SKM-1 treated with dmso at 0.1 percent for 144 hours (cell line): ENCODE data around the gene RFX5.
"Not testable (repeated sequence)": the region's sequence is repeated elsewhere in the genome, so short reads cannot be mapped to it uniquely, and the experiment has no call there.

ENCODE experiments used
- DNase-seq: peaks from one replicate; lab custom pipeline; 2025; ENCODE audit not compliant: unreplicated experiment; lab: John Stamatoyannopoulos, UW

Gene RFX5

DNA sequence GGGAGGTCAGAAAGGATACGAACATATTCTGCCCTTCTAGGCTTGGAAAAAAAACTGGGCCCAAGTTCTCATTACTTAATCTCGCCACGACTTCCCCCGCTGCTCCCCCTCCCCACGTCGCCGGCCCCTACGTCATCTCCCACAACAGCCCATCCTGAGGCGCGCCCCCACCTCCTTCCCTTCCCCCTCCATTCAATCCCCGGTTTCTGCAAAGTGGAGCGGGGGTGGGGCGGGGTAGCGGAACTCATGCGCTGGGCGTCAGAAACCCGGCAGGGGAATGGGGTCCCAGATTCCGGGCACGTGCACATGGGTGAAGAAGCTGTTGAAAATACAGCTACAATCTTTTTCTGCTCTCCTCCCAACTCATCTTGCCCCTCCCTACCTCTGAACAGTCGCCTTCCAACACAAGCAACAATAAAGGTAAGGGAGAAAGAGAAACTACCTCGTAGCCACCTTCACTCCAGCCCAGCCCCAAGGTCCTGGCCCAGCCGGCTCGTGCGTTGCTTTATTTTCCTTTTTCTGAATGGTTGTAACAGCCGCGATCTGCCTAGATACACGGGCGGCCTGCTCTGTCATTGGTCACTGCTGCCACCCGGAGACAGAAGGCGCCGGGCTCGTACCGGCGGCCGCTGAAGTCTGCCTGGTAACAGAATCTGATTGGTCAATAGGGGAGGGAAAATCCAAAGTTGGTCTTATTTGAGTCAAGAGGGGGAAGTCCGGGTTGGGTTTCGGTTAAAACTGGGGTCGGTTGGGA is at the start of gene RFX5:
RFX5 (minus strand) TSS at position 484 of the 754 bp plus-strand sequence. CDS start 932 bp downstream, outside the sequence.
- peak; percentile 100 for DNase-seq

DNA sequence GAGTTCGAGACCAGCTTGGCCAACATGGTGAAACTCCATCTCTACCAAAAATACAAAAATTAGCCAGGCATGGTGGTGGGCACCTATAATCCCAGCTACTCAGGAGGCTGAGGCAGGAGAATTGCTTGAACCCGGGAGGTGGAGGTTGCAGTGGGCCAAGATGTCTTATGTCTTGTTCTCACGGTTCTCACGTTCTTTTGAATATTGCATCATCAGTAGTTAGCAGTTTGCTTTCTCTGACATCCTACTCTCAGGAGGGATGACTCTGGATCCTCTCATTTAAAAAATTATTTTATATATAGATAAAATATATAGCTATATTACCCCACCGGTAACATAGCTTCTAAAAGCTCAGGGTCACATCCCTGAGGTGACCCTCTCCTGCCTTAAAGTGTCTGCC is 49.2 kb upstream of the RFX5 start:
- not testable (repeated sequence) for DNase-seq

GRCh38 chr1:151393583-151393982 is 46.5 kb upstream of the RFX5 start:
- no peak for DNase-seq

DNA sequence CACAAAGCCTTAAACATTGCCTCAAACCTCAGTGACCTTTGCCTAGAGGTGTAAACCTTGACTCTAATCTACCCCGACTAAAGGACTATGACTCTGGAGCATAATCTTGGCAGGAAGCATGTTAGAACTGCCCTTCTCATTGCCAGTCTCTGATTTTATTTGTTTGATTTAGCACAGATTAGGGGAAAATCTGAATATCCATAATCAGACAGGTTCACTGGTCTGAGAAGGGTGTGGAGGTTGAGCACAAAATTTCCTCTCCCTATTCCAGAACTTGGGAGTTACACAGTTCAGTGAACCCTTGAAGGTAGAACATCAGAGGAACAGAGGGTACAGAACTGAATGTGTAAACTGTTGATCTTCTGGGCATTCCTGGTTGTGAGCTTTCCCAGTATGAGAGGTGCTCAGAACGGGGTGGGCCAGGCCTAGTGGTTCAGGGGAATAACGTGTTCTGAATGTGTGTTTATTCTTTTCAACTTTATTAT is 44.1 kb upstream of the RFX5 start:
- no peak for DNase-seq

DNA sequence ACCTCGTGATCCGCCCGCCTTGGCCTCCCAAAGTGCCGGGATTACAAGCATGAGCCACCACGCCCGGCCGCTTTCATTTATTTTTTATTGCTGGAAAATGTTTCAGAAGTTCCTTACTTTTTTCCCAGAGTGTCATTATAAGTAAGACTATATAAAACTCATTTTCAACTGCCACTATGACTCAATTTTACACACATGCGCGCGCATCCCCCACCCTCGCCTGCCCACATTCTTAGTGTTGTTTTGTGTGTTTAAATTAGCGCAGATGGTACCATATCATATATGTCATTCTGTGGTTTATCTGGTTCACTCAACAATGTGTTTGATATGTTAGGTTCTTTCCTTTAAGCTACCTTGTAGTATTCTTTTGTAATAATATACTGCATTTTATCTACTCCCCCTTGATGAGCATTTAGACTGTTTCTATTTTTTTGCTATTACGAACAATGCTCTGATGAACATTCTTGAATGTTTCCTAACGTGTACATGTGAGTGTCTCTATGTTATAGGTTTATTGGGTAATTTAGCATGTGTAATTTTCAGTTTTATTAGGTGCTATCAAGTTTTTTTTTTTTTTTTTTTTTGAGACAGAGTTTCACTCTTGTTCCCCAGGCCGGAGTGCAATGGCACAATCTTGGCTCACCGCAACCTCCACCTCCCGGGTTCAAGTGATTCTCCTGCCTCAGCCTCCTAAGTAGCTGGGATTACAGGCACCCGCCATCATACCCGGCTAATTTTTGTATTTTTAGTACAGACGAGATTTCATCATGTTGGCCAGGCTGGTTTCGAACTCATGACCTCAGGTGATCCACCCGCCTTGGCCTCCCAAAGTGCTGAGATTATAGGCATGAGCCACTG is 43.4 kb upstream of the RFX5 start:
- not testable (repeated sequence) for DNase-seq

DNA sequence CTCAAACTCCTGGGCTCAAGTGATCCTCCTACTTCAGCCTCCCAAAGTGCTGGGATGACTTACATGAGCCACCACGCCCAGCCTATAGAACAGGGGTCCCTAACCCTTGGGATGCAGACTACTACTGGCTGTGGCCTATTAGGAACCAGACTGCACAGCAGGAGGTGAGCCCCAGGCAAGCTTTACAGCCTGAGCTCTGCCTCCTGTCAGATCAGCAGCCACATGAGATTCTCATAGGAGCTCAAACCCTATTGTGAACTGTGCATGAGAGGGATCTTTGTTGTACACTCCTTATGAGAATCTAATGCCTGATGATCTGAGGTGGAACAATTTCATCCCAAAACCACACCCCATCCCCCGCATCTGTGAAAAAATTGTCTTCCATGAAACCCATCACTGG is 39.0 kb upstream of the RFX5 start:
- no peak for DNase-seq

- DNase-seq = no peak
These were observed 37.5 kb upstream of the RFX5 start for GRCh38 chr1:151384584-151384983.

DNA sequence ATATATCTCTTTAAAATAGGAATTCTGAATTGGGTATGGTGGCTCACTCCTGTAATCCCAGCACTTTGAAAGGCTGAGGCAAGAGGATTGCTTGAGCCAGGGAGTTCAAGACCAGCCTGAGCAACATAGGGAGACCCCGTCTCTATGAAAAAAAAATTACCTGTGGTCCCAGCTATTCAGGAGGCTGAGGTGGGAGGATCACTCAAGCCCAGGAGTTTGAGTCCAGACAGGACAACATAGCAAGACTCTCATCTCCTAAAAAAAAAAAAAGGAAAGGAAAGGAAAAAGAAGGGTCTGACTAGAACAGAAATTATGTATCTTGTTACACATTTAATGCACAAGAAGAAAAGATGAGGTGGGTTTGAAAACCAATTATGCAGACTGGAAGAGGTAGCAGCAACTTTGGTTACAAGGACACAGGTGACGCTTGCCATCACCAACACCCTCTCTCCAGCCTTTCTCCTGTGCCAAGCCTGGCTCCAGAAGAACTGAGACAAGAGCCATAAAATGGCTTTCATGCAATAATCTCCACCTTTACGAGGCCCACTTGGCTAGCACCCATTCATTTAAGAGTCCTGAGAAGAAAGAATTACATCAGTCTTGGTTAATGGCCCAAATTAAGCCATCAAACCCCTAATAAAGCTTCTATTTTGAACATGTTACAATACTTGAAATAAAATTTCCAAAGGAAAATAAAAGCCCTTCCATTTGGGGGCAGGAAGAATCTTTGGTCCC is 30.3 kb upstream of the RFX5 start:
- no peak for DNase-seq

DNA sequence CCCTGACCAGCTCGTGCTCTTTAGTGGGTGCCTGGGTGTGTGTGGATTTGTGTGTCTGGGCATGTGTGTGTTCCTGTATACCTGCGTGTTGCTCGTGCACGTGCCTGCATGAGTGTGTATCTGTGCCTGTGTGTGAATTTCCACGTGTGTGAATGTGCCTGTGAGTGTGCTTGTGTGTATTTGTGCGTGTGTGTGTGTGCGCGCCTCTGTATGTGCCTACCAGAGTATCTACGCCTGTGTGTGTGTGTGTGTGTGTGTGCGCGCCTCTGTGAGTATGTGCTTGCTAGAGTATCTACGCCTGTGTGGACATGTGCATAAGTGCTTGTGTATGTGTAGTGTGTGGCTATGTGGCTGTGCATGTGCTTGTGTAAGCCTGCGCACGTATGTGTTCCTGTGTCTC is 26.1 kb upstream of the RFX5 start:
- DNase-seq = no peak

DNA sequence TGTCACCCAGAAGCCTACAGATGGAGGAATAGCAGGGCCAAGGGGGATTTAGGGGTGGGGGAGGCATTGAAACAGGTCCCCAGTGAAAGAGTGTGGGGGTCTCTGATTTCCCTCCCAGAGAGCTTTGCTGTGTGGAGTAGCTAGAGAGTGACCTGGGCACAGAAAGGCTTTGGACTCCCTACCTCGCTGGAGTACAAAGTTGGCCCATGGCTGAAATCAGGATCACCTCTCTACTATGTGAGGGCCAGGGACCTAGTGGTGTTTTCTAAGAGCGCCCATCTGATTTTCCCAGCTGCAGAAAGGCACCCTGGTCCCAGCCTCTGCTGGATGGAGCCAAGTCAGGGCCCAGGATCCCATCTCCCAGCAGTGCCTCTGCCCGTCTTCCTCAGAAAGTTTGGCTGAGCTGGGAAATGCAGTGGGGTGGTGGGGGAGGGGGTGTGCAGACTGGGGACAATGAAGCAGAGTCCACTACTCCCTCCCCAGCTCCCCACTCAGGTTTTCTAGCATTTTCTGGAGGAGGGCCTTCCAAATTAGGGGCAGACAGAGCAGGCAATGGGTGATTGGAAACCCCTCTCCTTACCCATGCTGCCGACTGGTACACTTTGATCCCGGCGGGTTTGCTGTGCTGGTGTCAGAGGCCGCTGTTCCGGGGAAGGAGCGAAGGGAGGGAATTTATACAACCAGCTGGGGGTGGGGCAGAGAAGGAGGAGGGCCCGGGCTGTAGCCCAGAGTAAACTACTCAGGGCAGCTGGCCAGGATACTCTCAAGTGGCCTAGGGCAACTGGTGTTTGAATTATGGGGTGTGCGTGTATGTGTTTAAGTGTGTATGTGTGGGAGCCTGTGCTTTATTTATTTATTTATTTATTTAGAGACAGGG is 25.2 kb upstream of the RFX5 start, which contains the start of gene SELENBP1:
SELENBP1 (minus strand) TSS at position 648 of the 877 bp plus-strand sequence; CDS start at position 584, 64 bp downstream.
- DNase-seq = no peak

- no peak for DNase-seq
These were observed 24.5 kb upstream of the RFX5 start for GRCh38 chr1:151371370-151372057.

DNA sequence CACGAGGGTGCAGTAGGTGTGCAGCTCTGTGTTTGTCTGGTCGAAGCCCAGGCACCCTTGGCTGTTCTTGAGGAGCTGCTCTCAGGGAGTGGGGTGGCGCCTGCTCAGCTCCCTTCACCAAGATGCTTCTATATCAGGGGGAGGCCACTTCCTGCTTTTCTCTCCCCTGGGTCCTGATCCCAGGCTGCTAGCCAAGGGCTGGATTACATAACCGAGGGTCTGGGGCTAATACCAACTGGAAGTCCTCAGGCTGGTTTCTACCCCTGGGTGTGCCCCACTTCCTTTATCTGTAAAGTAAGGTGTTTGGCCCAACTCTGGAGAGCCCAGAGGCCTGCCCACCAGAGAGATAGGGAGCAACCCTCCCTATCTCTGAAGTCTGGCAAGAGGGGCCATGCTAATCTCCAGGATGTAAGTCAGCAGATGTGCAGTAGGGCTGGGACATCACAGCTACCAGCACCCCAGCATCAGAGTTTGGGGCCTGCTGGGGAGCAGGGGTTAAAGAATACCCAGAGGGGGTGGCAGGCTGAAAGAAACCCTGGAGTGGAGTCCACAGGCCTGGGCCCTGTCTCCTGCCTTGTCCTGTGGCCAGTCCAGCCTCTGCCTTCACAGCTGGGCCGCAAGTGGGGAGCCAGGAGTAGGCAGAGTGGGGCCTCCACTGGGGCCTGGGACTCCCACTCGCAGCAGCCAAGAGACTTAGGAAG is 23.3 kb upstream of the RFX5 start:
- DNase-seq = peak; percentile 84

DNA sequence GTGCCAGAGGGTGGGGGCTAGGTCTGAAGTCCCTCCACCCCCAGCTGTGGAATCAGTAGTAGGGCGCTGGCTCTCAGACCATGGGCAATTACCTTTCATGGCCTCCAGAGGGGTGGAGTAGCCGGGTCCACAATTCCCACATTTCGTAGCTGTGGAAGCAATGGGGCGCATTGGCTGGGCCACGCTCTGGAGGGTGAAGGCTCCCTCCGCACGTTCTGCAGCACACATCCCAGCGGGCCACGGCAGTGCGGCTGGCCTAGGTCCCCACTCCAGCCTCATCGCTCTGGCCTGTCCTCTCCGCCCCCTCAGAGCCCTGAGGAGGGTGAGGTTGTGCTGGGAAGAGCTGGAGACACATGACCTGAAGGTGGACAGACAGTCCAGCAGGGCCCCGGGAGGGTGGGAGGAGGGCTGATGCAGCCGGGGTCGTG is 22.6 kb upstream of the RFX5 start:
- no peak for DNase-seq

DNA sequence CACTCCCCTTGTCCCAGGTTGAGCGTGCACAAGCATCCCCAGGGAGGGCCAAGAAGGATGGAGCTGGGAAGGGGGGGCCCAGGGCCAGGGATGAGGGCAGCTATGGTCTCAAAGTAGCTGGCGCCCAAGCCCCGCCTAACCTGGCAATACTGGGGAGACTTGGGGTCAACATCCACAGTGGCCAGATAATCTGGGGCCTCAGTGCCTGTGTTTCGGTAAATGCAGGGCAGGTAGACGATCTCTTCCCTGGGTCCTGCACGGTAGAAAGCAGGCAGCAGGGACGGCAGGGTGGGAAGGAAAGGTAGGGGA is 22.2 kb upstream of the RFX5 start:
- DNase-seq = no peak

DNA sequence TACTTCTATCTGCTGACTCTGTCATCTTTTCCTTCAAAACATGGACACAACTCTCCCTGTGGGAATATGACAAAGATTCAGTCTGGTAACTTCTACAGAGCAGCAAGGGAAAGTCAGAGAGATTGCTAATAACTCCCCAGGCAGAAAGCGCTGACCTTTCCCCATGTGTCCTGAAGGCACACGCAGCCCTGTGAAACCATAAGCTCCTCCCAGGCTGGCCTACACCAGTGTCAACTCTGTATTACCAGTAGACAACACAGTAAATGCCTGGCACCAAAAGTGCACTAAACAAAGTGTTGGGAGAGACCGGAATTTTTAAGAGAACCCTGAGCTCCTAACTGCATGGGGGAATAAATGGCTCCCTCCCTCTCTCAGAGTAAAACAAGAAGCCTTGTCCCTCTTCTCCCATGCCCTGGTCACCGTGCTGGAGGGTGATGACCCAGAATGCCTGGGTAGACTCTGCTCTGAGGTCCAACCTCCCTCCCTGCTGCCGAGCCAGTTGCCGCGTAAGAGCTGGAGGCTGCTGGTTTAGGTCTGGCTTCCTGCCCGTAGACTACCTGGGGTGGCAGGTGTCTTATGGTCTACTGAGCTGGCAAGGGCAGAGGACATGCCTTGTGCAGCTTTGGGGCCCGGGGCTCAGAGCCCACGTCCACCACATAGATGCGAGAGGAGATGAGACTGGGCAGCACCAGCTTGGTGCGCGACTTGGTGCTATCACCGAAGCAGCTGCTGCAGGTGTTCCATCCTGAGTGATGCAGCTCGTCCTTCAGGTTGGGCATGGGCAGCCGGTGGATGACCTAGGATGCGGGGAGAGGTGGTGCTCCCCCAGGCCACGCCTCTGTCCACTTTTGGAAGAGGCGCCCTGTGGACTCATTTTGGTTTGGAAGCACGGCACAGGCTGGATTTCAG is 21.6 kb upstream of the RFX5 start:
- no peak for DNase-seq

- no peak for DNase-seq
These were observed 20.8 kb upstream of the RFX5 start for GRCh38 chr1:151367658-151368392.

DNA sequence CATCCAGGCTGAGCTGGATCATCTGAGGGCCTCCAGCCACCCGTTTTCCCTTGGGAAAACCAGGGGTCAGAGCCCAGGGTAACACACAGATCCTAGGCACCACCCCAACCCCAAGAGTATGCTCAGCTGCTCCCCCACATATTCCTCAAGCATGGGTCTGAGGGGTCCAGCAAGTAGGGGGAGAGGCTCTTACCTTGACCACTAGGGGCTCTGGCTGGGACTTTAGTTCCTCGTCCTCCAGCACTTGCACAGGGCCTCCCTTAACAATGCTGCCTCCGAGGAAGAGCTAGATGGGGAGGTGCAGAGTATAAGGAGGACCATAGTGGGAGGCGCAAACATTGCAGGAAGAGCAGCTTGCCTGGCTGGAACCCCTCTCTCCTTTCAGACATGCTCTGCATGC is 17.9 kb upstream of the RFX5 start:
- no peak for DNase-seq
